Neuronal stem cell (in vitro differentiated cells): ENCODE results near the gene RPS19BP1.
"Not testable (repeated sequence)": the region's sequence is repeated elsewhere in the genome, so short reads cannot be mapped to it uniquely, and the experiment has no call there.

Experiments
- DNase-seq: peaks from one replicate; pipeline ENCODE4 v3.0.0-alpha.2; 2013; ENCODE audit warnings: low spot score
- H2AFZ ChIP-seq: one replicate; pipeline ENCODE4 v1.6.1; 2013; ENCODE audit warnings: mild to moderate bottlenecking, low read length, inconsistent platforms
- H2AK5ac ChIP-seq: 2 replicates; pipeline ENCODE4 v1.6.1; 2013; ENCODE audit warnings: low read depth, mild to moderate bottlenecking, inconsistent platforms, low read length, moderate library complexity, mixed read lengths
- H2BK120ac ChIP-seq: 2 replicates; pipeline ENCODE4 v1.6.1; 2013; ENCODE audit warnings: low read depth, mild to moderate bottlenecking, inconsistent platforms, low read length, moderate library complexity, mixed read lengths
- H2BK12ac ChIP-seq: one replicate; pipeline ENCODE4 v1.6.1; 2013; ENCODE audit warnings: low read length, inconsistent platforms
- H2BK15ac ChIP-seq: 2 replicates; pipeline ENCODE4 v1.6.1; 2013; ENCODE audit warnings: mild to moderate bottlenecking, low read length, inconsistent platforms, mixed read lengths
- H2BK5ac ChIP-seq: one replicate; pipeline ENCODE4 v1.6.1; 2013; ENCODE audit warnings: inconsistent platforms, mild to moderate bottlenecking, low read length, moderate library complexity
- H3K14ac ChIP-seq: one replicate; pipeline ENCODE4 v1.6.1; 2013; ENCODE audit warnings: low read length, inconsistent platforms
- H3K18ac ChIP-seq: 2 replicates; pipeline ENCODE4 v1.6.1; 2013; ENCODE audit warnings: low read length, inconsistent platforms
- H3K23ac ChIP-seq: 2 replicates; pipeline ENCODE4 v1.6.1; 2013; ENCODE audit warnings: low read depth, mild to moderate bottlenecking, mixed read lengths, low read length, inconsistent platforms; ENCODE audit not compliant: poor library complexity
- H3K27ac ChIP-seq: replicated peaks from 3 replicates; pipeline ENCODE4 v1.5.1; 2013; ENCODE audit warnings: low read length, inconsistent platforms
- H3K27me3 ChIP-seq, 3 experiments: 2 replicates each; pipeline ENCODE4 v1.6.1; 2013; ENCODE audit warnings: low read length in 3 of 3, mild to moderate bottlenecking in 2 of 3, inconsistent platforms in 1 of 3, low read depth in 1 of 3, mixed read lengths in 1 of 3, moderate library complexity in 1 of 3; ENCODE audit not compliant: control insufficient read depth in 3 of 3, insufficient read depth in 3 of 3
- H3K36me3 ChIP-seq, 2 donors: replicated peaks in 1 of 2; 2 replicates each; pipeline ENCODE4 v1.6.1; 2013; ENCODE audit warnings: low read length in 2 of 2; ENCODE audit not compliant: control insufficient read depth in 2 of 2, insufficient read depth in 2 of 2
- H3K4ac ChIP-seq: 2 replicates; pipeline ENCODE4 v1.6.1; 2013; ENCODE audit warnings: inconsistent platforms, mild to moderate bottlenecking, low read length, moderate library complexity
- H3K4me1 ChIP-seq, 2 donors: 1 replicate in 1 of 2; 2 replicates in 1 of 2; pipeline ENCODE4 v1.6.1; 2013; ENCODE audit warnings: low read length in 2 of 2, low read depth in 1 of 2; ENCODE audit not compliant: control insufficient read depth in 2 of 2, insufficient read depth in 1 of 2
- H3K4me2 ChIP-seq: one replicate; pipeline ENCODE4 v1.6.1; 2013; ENCODE audit warnings: mild to moderate bottlenecking, low read length, inconsistent platforms; ENCODE audit not compliant: insufficient read depth, poor library complexity, severe bottlenecking
- H3K4me3 ChIP-seq, 2 donors: 2 replicates each; pipeline ENCODE4 v1.5.1; 2013; ENCODE audit warnings: low read length in 2 of 2, mild to moderate bottlenecking in 2 of 2, inconsistent platforms in 1 of 2, moderate library complexity in 1 of 2
- H3K79me1 ChIP-seq: one replicate; pipeline ENCODE4 v1.6.1; 2013; ENCODE audit warnings: low read depth, mild to moderate bottlenecking, inconsistent platforms, low read length, moderate library complexity
- H3K9ac ChIP-seq: one replicate; pipeline ENCODE4 v1.6.1; 2013; ENCODE audit warnings: mild to moderate bottlenecking, low read depth, low read length, inconsistent platforms; ENCODE audit not compliant: poor library complexity
- H3K9me3 ChIP-seq, 2 donors: replicated peaks in 1 of 2; 2 replicates each; pipeline versions ENCODE3 to v1.6.1; 2013; ENCODE audit warnings: low read length in 2 of 2, mild to moderate bottlenecking in 2 of 2, inconsistent platforms in 1 of 2, low read depth in 1 of 2, mixed read lengths in 1 of 2, moderate library complexity in 1 of 2; ENCODE audit not compliant: control insufficient read depth in 2 of 2, insufficient read depth in 1 of 2
- H4K8ac ChIP-seq: one replicate; pipeline ENCODE4 v1.6.1; 2013; ENCODE audit warnings: low read depth, mild to moderate bottlenecking, inconsistent platforms, low read length, moderate library complexity
- H4K91ac ChIP-seq: one replicate; pipeline ENCODE4 v1.6.1; 2013; ENCODE audit warnings: low read length, low read depth, mild to moderate bottlenecking, inconsistent platforms; ENCODE audit not compliant: poor library complexity
- WGBS, 2 donors: extraction: QIAGEN DNeasy Blood & Tissue Kit; methylation state at CpG; one replicate each; pipeline ENCODE4 v1.1.7; 2013; ENCODE audit warnings: missing lambda C conversion rate in 2 of 2, mixed read lengths in 1 of 2; ENCODE audit not compliant: insufficient read length in 2 of 2, insufficient replicate concordance in 1 of 2; ENCODE audit errors: extremely low coverage in 2 of 2; 5-methylcytosine and 5-hydroxymethylcytosine counted together

Gene RPS19BP1

DNA sequence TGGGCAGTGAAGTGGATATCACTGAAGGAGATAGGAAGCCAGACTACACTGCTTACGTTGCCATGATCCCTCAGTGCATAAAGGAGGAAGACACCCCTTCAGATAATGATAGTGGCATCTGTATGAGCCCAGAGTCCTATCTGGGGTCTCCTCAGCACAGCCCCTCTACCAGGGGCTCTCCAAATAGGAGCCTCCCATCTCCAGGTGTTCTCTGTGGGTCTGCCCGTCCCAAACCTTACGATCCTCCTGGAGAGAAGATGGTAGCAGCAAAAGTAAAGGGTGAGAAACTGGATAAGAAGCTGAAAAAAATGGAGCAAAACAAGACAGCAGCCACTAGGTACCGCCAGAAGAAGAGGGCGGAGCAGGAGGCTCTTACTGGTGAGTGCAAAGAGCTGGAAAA is 10.5 kb downstream of the RPS19BP1 start:
- H3K36me3 ChIP-seq, result peaks cover 35 to 63% of the 10 kb centered on the region in 2 donors
- no CpG with 5 or more reads among the region's 5 CpGs for WGBS, 2 donors
- H3K27ac ChIP-seq, result not testable (repeated sequence)

DNA sequence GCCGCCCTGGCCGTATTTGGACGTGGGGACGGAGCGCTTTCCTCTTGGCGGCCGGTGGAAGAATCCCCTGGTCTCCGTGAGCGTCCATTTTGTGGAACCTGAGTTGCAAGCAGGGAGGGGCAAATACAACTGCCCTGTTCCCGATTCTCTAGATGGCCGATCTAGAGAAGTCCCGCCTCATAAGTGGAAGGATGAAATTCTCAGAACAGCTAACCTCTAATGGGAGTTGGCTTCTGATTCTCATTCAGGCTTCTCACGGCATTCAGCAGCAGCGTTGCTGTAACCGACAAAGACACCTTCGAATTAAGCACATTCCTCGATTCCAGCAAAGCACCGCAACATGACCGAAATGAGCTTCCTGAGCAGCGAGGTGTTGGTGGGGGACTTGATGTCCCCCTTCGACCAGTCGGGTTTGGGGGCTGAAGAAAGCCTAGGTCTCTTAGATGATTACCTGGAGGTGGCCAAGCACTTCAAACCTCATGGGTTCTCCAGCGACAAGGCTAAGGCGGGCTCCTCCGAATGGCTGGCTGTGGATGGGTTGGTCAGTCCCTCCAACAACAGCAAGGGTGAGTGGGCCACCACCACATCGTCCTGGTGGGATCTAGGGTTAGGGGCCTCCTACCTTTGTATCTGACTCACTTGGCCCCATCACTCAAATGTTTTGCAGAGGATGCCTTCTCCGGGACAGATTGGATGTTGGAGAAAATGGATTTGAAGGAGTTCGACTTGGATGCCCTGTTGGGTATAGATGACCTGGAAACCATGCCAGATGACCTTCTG is 11.3 kb downstream of the RPS19BP1 start:
- not testable (repeated sequence) for DNase-seq
- WGBS, 2 donors, result no CpG with 5 or more reads among the region's 28 CpGs

More for the DNA sequence above, 10.5 kb downstream of the RPS19BP1 start:
- not testable (repeated sequence) for H3K18ac ChIP-seq, H4K8ac ChIP-seq, H3K27me3 ChIP-seq, H3K9me3 ChIP-seq, H2AK5ac ChIP-seq, H3K23ac ChIP-seq, DNase-seq, H3K79me1 ChIP-seq, H2BK5ac ChIP-seq, H2AFZ ChIP-seq, H4K91ac ChIP-seq, H2BK120ac ChIP-seq, H3K9ac ChIP-seq, H3K4ac ChIP-seq, H3K14ac ChIP-seq, H2BK12ac ChIP-seq, H2BK15ac ChIP-seq
- peaks cover 21 to 24% of the 10 kb centered on the region in 2 donors for H3K4me1 ChIP-seq
- H3K4me2 ChIP-seq, result peak overlapping the region; percentile 78
- peak overlapping the region in 1 of 2 donors; percentile 56 for H3K4me3 ChIP-seq

DNA sequence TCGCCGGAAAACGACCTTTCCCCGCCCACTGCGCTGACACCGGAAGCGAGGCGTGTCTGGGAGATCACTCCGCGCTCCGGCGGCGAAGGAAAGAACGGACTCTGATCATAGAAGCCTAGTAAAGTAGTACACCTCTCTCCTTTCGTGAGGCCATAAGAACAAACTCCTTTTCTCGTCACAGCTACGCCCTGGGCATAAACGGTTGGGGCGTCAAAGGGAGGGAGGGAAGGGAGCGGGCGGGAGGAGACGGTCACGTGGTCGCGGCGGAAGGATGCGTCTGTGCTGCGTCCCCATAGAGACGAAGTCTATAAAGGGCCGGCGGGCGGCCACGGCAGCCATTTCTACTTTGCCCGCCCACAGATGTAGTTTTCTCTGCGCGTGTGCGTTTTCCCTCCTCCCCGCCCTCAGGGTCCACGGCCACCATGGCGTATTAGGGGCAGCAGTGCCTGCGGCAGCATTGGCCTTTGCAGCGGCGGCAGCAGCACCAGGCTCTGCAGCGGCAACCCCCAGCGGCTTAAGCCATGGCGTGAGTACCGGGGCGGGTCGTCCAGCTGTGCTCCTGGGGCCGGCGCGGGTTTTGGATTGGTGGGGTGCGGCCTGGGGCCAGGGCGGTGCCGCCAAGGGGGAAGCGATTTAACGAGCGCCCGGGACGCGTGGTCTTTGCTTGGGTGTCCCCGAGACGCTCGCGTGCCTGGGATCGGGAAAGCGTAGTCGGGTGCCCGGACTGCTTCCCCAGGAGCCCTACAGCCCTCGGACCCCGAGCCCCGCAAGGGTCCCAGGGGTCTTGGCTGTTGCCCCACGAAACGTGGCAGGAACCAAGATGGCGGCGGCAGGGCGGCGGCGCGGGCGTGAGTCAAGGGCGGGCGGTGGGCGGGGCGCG is 12.1 kb downstream of the RPS19BP1 start, which contains the start of gene ATF4:
Gene ATF4 (plus strand): TSS at position 337 of the 880 bp plus-strand sequence. CDS start 884 bp downstream, outside the sequence.
- H2AFZ ChIP-seq, result peak within 1 kb of the TSS; percentile 98
- H3K4ac ChIP-seq, result peak within 1 kb of the TSS; percentile 94
- peak within 1 kb of the TSS; percentile 56 for H2BK15ac ChIP-seq
- H3K27me3 ChIP-seq, result no peaks in the 10 kb centered on the region
- H2BK5ac ChIP-seq, result peak within 1 kb of the TSS; percentile 97
- peaks cover 21 to 24% of the 10 kb centered on the region in 2 donors for H3K4me1 ChIP-seq
- H3K18ac ChIP-seq, result peak within 1 kb of the TSS; percentile 99
- peak within 1 kb of the TSS; percentile 100 for H3K9ac ChIP-seq
- H3K4me3 ChIP-seq, result peak within 1 kb of the TSS; percentile 56 to 89
- H3K79me1 ChIP-seq, result peaks cover 6% of the 10 kb centered on the region
- peak within 1 kb of the TSS; percentile 98 for H3K14ac ChIP-seq
- H3K23ac ChIP-seq, result peak within 1 kb of the TSS; percentile 100
- no CpG with 5 or more reads among the region's 86 CpGs for WGBS, 2 donors
- no peak within 1 kb of the TSS for H2BK12ac ChIP-seq
- H3K27ac ChIP-seq, result peak within 1 kb of the TSS; percentile 97
- H3K9me3 ChIP-seq, result peaks cover 0 to 4% of the 10 kb centered on the region in 2 donors
- H2BK120ac ChIP-seq, result peak within 1 kb of the TSS; percentile 10
- H2AK5ac ChIP-seq, result peak within 1 kb of the TSS; percentile 100
- H4K8ac ChIP-seq, result peak within 1 kb of the TSS; percentile 94
- peak; percentile 99 for DNase-seq
- H3K4me2 ChIP-seq, result peak within 1 kb of the TSS; percentile 78
- H4K91ac ChIP-seq, result peak within 1 kb of the TSS; percentile 91
- H3K36me3 ChIP-seq, result peaks cover 38 to 70% of the 10 kb centered on the region in 2 donors

More for the DNA sequence above, 11.3 kb downstream of the RPS19BP1 start:
- peak overlapping the region; percentile 56 to 88 for H3K4me3 ChIP-seq
- not testable (repeated sequence) for H3K27ac ChIP-seq, H2BK12ac ChIP-seq, H3K14ac ChIP-seq, H4K8ac ChIP-seq, H2BK120ac ChIP-seq, H3K79me1 ChIP-seq, H2AFZ ChIP-seq, H4K91ac ChIP-seq, H3K9me3 ChIP-seq, H3K18ac ChIP-seq, H2BK15ac ChIP-seq, H3K23ac ChIP-seq, H3K27me3 ChIP-seq, H3K4ac ChIP-seq
- H3K4me2 ChIP-seq, result peak overlapping the region; percentile 78
- H3K9ac ChIP-seq, result peak overlapping the region; percentile 100
- peak overlapping the region; percentile 100 for H2AK5ac ChIP-seq
- H3K4me1 ChIP-seq, result peaks cover 21 to 24% of the 10 kb centered on the region in 2 donors
- peaks cover 37 to 65% of the 10 kb centered on the region in 2 donors for H3K36me3 ChIP-seq
- H2BK5ac ChIP-seq, result peak overlapping the region; percentile 97
